ENCODE data around the gene ACAT1. TPM values are rescaled to one million over a fixed set of nuclear protein-coding genes. Genes with fewer than 3 reads are reported as not detected.
A peak's percentile ranks its signal among the peaks of the same experiment; 100 is the strongest.
"Not testable (repeated sequence)": the region's sequence is repeated elsewhere in the genome, so short reads cannot be mapped to it uniquely, and the experiment has no call there.

ACAT1 gene
- total RNA-seq, 4 donors from 2014 or later, result 288 to 950 (median 605) TPM

DNA sequence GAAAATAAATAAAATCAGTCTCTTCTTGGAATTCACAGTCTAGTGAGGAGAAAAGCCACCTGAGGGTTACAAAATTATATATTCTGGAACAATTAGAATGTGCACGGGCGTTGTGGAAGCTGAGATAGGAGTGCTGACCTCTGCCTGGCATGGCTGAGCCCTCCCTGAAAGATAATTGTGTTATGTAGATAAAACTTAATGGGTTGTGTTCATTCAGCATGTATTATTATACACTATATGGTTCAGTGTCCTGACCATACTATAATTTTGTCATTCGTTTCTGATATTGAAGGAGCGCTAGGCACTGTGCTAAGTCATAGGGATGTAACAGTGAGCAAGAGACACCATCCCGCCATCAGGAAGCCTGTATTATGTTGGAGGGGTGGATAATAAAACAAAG lies 3.7 kb downstream of the ACAT1 start:
- no peaks in the 10 kb centered on the region for H3K9me3 ChIP-seq
- no peak overlapping the region for H3K4me3 ChIP-seq
- H3K36me3 ChIP-seq, result no peaks in the 10 kb centered on the region
- peaks cover 46 to 54% of the 10 kb centered on the region in 2 donors for H3K4me1 ChIP-seq
- no peak for DNase-seq
- peak overlapping the region; percentile 89 to 99 (median 93) for H3K27ac ChIP-seq
- no peak for ATAC-seq
- intact Hi-C loops (cut with DNase I; ENCODE audit: low total_unique reads) (loop anchor here (2.0 to 10.0 kb wide), 2 partner anchors 116 to 370 kb away; partner anchors contain the start of genes CUL5 and POGLUT3), in situ Hi-C loops (cut with MboI; ENCODE audit: low sequenced_read_pairs in 4 of 4) (loop anchor here in 2 of 4 donors (10.0 kb wide), 2 partner anchors 100 to 420 kb away; partner anchors contain the start of genes ATM (in 2 of the 2) and NPAT (in 2 of the 2))
- no peaks in the 10 kb centered on the region for H3K27me3 ChIP-seq
- TF ChIP-seq, protein P1, sequence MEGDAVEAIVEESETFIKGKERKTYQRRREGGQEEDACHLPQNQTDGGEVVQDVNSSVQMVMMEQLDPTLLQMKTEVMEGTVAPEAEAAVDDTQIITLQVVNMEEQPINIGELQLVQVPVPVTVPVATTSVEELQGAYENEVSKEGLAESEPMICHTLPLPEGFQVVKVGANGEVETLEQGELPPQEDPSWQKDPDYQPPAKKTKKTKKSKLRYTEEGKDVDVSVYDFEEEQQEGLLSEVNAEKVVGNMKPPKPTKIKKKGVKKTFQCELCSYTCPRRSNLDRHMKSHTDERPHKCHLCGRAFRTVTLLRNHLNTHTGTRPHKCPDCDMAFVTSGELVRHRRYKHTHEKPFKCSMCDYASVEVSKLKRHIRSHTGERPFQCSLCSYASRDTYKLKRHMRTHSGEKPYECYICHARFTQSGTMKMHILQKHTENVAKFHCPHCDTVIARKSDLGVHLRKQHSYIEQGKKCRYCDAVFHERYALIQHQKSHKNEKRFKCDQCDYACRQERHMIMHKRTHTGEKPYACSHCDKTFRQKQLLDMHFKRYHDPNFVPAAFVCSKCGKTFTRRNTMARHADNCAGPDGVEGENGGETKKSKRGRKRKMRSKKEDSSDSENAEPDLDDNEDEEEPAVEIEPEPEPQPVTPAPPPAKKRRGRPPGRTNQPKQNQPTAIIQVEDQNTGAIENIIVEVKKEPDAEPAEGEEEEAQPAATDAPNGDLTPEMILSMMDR (IDR thresholded peaks at IDR 0.05 in 4 of 5, conservative IDR thresholded peaks at IDR 0.05 in 1 of 5), result no peak
- TF ChIP-seq POLR2A (IDR thresholded peaks at IDR 0.05), result no peak

DNA sequence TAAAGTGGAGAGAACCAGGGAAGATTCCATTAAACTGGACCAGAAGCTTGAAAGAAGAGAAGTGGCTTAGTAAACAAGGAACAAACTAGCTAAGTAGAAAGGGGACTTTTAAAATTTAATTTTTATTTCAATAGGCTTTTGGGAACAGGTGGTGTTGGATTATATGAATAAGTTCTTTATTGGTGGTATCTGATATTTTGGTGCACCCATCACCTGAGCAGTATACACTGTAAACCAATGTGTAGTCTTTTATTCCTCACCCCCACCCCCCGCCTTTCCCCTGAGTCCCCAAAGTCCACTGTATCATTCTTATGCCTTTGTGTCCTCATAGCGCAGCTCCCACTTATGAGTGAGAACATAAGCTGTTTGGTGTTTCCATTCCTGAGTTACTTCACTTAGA lies 7.4 kb downstream of the ACAT1 start:
- Histone ChIP-seq H3K36me3 (peaks cover 0 to 6% of the 10 kb centered on the region in 2 donors), H3K27me3 (no peaks in the 10 kb centered on the region), H3K4me1 (peaks cover 37 to 55% of the 10 kb centered on the region in 2 donors), H3K9me3 (no peaks in the 10 kb centered on the region), H3K27ac (peak overlapping the region; percentile 89 to 99 (median 93)), H3K4me3 (no peak overlapping the region)
- intact Hi-C loops (cut with DNase I; ENCODE audit: low total_unique reads) (loop anchor here (10.0 kb wide), 1 partner anchor 366 kb away; the partner anchor contains the start of gene POGLUT3), in situ Hi-C loops (cut with MboI; ENCODE audit: low sequenced_read_pairs in 4 of 4) (loop anchor here in 2 of 4 donors (10.0 kb wide), 2 partner anchors 96 to 424 kb away; partner anchors contain the start of genes ATM (in 2 of the 2) and NPAT (in 2 of the 2))
- no peak for ATAC-seq
- no peak for DNase-seq
- TF ChIP-seq POLR2A (IDR thresholded peaks at IDR 0.05), result no peak
- TF ChIP-seq, protein P1 (IDR thresholded peaks at IDR 0.05 in 4 of 5, conservative IDR thresholded peaks at IDR 0.05 in 1 of 5), result no peak

DNA sequence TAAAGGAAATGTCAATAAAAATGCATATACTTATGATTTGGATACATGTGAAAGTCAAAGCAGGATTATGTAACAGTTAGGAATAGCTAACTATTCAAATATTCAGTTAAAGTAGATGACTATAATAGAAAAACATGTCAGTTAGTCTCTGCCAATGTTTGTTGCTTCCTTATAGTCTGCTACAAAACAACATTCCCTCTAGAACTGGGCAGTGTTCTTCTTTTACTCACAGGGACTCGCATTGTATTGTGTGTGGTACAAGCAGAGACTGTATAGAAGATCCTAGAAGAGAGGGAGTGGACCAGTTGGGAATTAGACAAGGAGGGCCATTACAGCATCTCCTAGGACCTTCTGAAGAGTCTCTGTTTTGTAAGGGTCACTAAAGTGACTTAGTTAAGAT lies 10.6 kb downstream of the ACAT1 start:
- in situ Hi-C loops (cut with MboI; ENCODE audit: low sequenced_read_pairs in 4 of 4) (no loop called here), intact Hi-C loops (cut with DNase I; ENCODE audit: low total_unique reads) (no loop called here)
- DNase-seq (no peak), ATAC-seq (no peak)
- Histone ChIP-seq H3K27ac (peak overlapping the region; percentile 38 to 89 (median 66)), H3K4me1 (peaks cover 33 to 44% of the 10 kb centered on the region in 2 donors), H3K36me3 (peaks cover 0 to 19% of the 10 kb centered on the region in 2 donors), H3K9me3 (no peaks in the 10 kb centered on the region), H3K4me3 (no peak overlapping the region), H3K27me3 (no peaks in the 10 kb centered on the region)
- TF ChIP-seq POLR2A (IDR thresholded peaks at IDR 0.05), result no peak
- TF ChIP-seq, protein P1 (IDR thresholded peaks at IDR 0.05 in 4 of 5, conservative IDR thresholded peaks at IDR 0.05 in 1 of 5), result no peak

DNA sequence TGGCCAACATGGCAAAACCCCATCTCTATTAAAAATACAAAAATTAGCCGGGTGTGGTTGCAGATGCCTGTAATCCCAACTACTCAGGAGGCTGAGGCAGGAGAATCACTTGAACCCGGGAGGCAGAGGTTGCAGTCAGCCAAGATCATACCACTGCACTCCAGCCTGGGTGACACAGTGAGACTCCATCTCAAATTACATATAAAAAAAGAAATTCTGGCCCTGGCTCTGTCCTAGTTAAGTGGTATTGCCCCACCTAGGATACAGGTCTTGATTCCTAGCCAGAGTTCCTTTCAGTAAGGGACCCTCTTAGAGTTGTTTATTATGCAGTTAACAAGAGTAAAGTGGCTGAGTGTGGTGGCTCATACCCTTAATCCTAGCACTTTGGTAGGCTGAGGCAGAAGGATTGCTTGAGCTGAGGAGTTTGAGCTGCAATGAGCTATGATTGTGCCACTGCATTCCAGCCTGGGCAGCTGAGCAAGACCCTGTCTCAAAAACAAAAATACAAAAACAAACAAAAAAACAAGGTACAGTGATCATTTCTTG lies 11.7 kb downstream of the ACAT1 start:
- ATAC-seq, result peak; percentile 34 to 48
- H3K9me3 ChIP-seq; in situ Hi-C loops (cut with MboI; ENCODE audit: low sequenced_read_pairs in 4 of 4); DNase-seq; H3K27me3 ChIP-seq; intact Hi-C loops (cut with DNase I; ENCODE audit: low total_unique reads); H3K4me3 ChIP-seq: not testable (repeated sequence)
- Histone ChIP-seq H3K36me3 (peaks cover 0 to 26% of the 10 kb centered on the region in 2 donors), H3K27ac (peak overlapping the region; percentile 51 to 89 (median 66)), H3K4me1 (peaks cover 24 to 34% of the 10 kb centered on the region in 2 donors)

DNA sequence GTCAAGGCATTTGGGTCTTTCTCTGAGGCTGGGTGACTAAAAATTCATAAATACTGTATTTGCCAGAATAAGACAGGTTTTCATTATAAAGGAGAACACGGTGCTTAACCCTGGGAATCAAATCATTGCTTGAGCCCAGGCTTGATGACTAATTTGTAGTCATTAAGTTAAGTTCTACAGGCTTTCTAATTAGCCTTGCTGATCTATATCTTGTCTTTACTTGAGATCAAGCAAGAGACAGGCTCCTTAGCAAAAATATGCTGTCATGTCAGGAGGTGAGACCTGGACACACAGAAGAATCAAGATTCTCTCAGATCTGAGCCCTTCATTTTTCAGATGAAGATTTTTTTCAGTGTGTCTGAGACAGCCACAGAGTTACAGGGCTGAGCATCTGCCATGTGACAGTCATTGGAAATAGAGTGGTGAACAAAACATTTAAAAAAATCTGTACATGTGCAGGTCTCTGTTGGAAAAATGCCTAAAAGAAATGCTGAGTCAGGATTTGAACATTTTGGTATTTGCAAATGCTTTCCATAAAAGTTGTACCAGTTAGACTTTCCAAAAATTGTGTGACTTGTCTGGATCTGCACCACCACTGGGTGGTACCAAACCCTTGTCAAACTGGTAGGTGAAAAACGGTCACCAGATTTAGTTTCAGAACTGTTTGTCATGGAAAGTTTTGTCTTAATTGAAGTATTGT lies 14.6 kb downstream of the ACAT1 start:
- no peaks in the 10 kb centered on the region for H3K27me3 ChIP-seq
- no peak overlapping the region for H3K4me3 ChIP-seq
- peaks cover 8 to 51% of the 10 kb centered on the region in 2 donors for H3K36me3 ChIP-seq
- DNase-seq (no peak), ATAC-seq (peak; percentile 39 to 55)
- H3K9me3 ChIP-seq, result no peaks in the 10 kb centered on the region
- H3K27ac ChIP-seq, result peak overlapping the region; percentile 54 to 70 (median 63)
- peaks cover 16 to 21% of the 10 kb centered on the region in 2 donors for H3K4me1 ChIP-seq
- TF ChIP-seq, protein P1 (IDR thresholded peaks at IDR 0.05 in 4 of 5, conservative IDR thresholded peaks at IDR 0.05 in 1 of 5), result no peak
- in situ Hi-C loops (cut with MboI; ENCODE audit: low sequenced_read_pairs in 4 of 4), result no loop called here
- intact Hi-C loops (cut with DNase I; ENCODE audit: low total_unique reads), result no loop called here

Measured in gastrocnemius medialis (tissue), 4 donors.